K562 (cell line): ENCODE data around the gene CCDC28A. TPM values are rescaled to one million over a fixed set of nuclear protein-coding genes. Genes with fewer than 3 reads are reported as not detected.

Source experiments
- CEBPZ ChIP-seq: fragments of 150-350 bp; IDR thresholded peaks from 2 replicates; pipeline ENCODE4 v1.6.1; 2014; ENCODE audit warnings: low read depth, mild to moderate bottlenecking, low read length, borderline replicate concordance
- DLX4 ChIP-seq: fragments of 250-450 bp; sonication (Bioruptor Pico); IDR thresholded peaks from 2 replicates; pipeline ENCODE4 v1.6.1; 2021; ENCODE audit warnings: mild to moderate bottlenecking
- ELF2 ChIP-seq: fragments of 250-450 bp; sonication (Bioruptor Pico); IDR thresholded peaks from 2 replicates; pipeline ENCODE4 v1.5.0; 2021; ENCODE audit warnings: mild to moderate bottlenecking
- ETS2 ChIP-seq: IDR thresholded peaks from 2 replicates; pipeline ENCODE4 v1.6.1; 2016; ENCODE audit warnings: borderline replicate concordance, missing genetic modification characterization, mild to moderate bottlenecking, moderate library complexity, missing compliant biosample characterization; ENCODE audit not compliant: poor library complexity, severe bottlenecking
- FOXK2 ChIP-seq, 2 experiments: fragments of 450-650 bp; IDR thresholded peaks in 1 of 2; conservative IDR thresholded peaks in 1 of 2; 2 replicates each; pipeline ENCODE4 v1.6.1; 2016; ENCODE audit warnings: low read depth in 2 of 2, mild to moderate bottlenecking in 1 of 2
- HCFC1 ChIP-seq: IDR thresholded peaks from 2 replicates; pipeline ENCODE4 v1.6.1; 2012; ENCODE audit warnings: low read depth, low read length, improper control_type of control experiment
- MTF1 ChIP-seq: fragments of 250-450 bp; sonication (Bioruptor Pico); IDR thresholded peaks from 2 replicates; pipeline ENCODE4 v1.9.0; 2021; ENCODE audit warnings: moderate library complexity, mild to moderate bottlenecking, inconsistent platforms, borderline replicate concordance
- PRPF4 ChIP-seq: fragments of 200-400 bp; formaldehyde crosslinking; IDR thresholded peaks from one replicate; pipeline ENCODE4 v1.6.1; 2017; ENCODE audit warnings: low read length, low read depth, mild to moderate bottlenecking; ENCODE audit not compliant: insufficient read depth, poor library complexity, severe bottlenecking
- SAFB ChIP-seq: fragments of 200-400 bp; formaldehyde crosslinking; IDR thresholded peaks from 2 replicates; pipeline ENCODE4 v1.6.1; 2017; ENCODE audit warnings: low read depth, low read length, borderline replicate concordance
- TAF7 ChIP-seq: fragments of 450-650 bp; IDR thresholded peaks from 2 replicates; pipeline ENCODE4 v1.6.1; 2016; ENCODE audit warnings: missing genetic modification characterization, missing compliant biosample characterization
- TAF9B ChIP-seq: fragments of 450-650 bp; IDR thresholded peaks from 2 replicates; pipeline ENCODE4 v1.6.1; 2018; ENCODE audit warnings: mild to moderate bottlenecking; ENCODE audit not compliant: partially characterized antibody
- TARDBP ChIP-seq: fragments of 450-650 bp; IDR thresholded peaks from 2 replicates; pipeline ENCODE4 v1.6.1; 2016
- TSHZ1 ChIP-seq: fragments of 250-450 bp; sonication (Bioruptor Pico); IDR thresholded peaks from 2 replicates; pipeline ENCODE4 v1.4.0; 2020; ENCODE audit warnings: mild to moderate bottlenecking, moderate library complexity
- ZC3H4 ChIP-seq: sonication (generic); formaldehyde crosslinking; IDR thresholded peaks from 2 replicates; pipeline ENCODE4 v1.9.0; 2021; ENCODE audit warnings: missing genetic modification reagents, borderline replicate concordance
- ZC3H8 ChIP-seq: fragments of 450-650 bp; IDR thresholded peaks from 2 replicates; pipeline ENCODE4 v1.6.1; 2017
- ZNF316 ChIP-seq: fragments of 450-650 bp; IDR thresholded peaks from 2 replicates; pipeline ENCODE4 v1.6.1; 2016
- ZNF57 ChIP-seq: fragments of 450-650 bp; formaldehyde crosslinking; IDR thresholded peaks from 2 replicates; pipeline ENCODE4 v1.4.0; 2020; ENCODE audit warnings: mild to moderate bottlenecking, moderate library complexity
- ZNF740 ChIP-seq, 3 experiments: fragments of 200-800 bp in 1 of 3; sonication (Bioruptor generic) in 1 of 3; sonication (generic) in 1 of 3; formaldehyde crosslinking in 1 of 3; IDR thresholded peaks; 2 replicates each; pipeline versions ENCODE4 v1.6.1 to v1.8.0; 2016 to 2022; ENCODE audit warnings: mild to moderate bottlenecking in 2 of 3, missing compliant biosample characterization in 2 of 3, missing genetic modification characterization in 2 of 3, missing genetic modification reagents in 1 of 3
- polyA plus RNA-seq, 8 experiments: library from polyadenylated mRNA; depleted of rRNA in 4 of 8; stranded (reverse) in 5 of 8; unstranded in 3 of 8; fragments of >200 nt; fragmentation: Nextera tagmentation in 2 of 8; fragmentation: Illumina TruSeq in 1 of 8; extraction: Ambion mirVana in 2 of 8; extraction: Trizol in 1 of 8; gene quantifications; 2 replicates each; pipeline versions ENCODE4 v1.2.1 to v1.2.3, GENCODE V29; 2011 to 2014; ENCODE audit warnings: inconsistent platforms in 1 of 8, missing spikeins in 1 of 8
- total RNA-seq, 7 experiments: library from RNA; depleted of rRNA in 6 of 7; stranded (reverse); fragments of >200 nt in 6 of 7; fragmentation: Illumina TruSeq in 2 of 7; extraction: Trizol in 2 of 7; gene quantifications; 2 replicates each; pipeline versions ENCODE4 v1.2.1 to v1.2.3, GENCODE V29; 2011 to 2021; ENCODE audit warnings: low replicate concordance in 1 of 7

CCDC28A gene
- total and polyA plus RNA-seq, 9 of the 15 experiments (the other 6 are each of a cell fraction or from before 2014, with no cell fraction given): 12.6 to 35.5 (median 19.1) TPM

- TF ChIP-seq HCFC1 (peak; percentile 93), TAF9B (no peak), TSHZ1 (CRISPR knock-in tag) (no peak), TAF7 (tag) (peak; percentile 52; the same call in 1 of the 2 replicates), SAFB (no peak), ELF2 (CRISPR knock-in tag) (peak; percentile 85), ETS2 (tag) (no peak), PRPF4 (no peak), DLX4 (no peak), ZNF740 (CRISPR knock-in tag; IDR thresholded peaks at IDR 0.05) (peak; percentile 99), ZNF740 (tag; IDR thresholded peaks at IDR 0.05) (peak in 1 of 2 experiments; percentile 98; a peak in 2 of 4 replicates), ZNF57 (no peak), MTF1 (CRISPR knock-in tag) (no peak), ZC3H8 (no peak), CEBPZ (no peak), TARDBP (no peak), FOXK2 (conservative IDR thresholded peaks at IDR 0.05 in 1 of 2, IDR thresholded peaks at IDR 0.05 in 1 of 2; ENCODE audit: low read depth in 2 of 2) (peak; percentile 98 to 99), ZNF316 (no peak), ZC3H4 (CRISPR knock-in tag) (no peak)
Observed at GRCh38 chr6:138773177-138774091, at the start of gene CCDC28A (continued).
